ENCODE data around the gene DLGAP1. TPM values are rescaled to one million over a fixed set of nuclear protein-coding genes. Genes with fewer than 3 reads are reported as not detected.

DLGAP1 gene
- total RNA-seq, 1 experiment from 2014 or later = 23.2 TPM

DNA sequence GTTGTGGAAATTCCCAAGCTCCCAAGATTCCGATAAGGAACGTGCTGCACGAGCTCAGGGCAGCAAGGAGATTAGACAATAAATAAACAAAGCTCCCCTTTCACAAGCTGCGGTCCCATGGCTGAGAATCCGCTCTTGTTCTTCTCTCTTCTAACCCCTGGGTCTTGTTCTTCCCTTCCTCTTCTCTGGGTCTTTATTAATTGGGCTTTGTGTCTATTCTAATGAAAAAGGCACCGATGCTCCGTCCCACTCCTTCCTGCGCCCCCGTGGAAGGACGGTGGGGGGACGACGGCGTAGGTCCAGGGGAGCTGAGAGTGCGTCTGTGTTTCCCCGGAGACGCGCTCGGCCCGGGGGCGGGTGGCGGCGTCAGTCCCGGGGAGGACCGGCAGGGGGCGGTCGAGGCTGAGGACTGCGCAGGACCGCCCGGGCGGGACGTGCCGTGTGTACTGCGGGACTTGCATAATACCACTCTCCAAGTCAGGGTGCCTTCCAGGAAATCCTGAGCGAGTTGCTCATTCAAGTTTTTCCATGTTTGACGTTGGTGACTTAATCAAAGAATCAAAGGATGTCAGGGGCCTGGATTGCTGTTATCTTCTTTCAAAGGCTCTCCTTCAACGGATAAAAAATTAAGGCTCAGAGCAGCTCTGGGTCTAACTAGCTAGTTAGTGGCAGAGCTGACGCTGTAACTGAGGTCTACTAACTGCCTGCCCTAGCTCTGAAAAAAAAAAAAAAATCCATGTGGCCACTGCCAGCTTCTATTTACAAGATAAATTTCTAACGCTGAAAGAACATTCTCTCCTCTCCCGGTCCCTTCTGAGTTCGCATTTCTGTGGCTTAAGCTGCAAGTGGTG is 683.8 kb downstream of the DLGAP1 start:
- H3K9ac ChIP-seq (ENCODE audit: extremely low read depth, insufficient read length, low read length) = no peak overlapping the region
- H3K4me2 ChIP-seq (ENCODE audit: insufficient read depth, insufficient read length, low read length) = peak overlapping the region; percentile 77
- H2AFZ ChIP-seq (ENCODE audit: low read length) = peak overlapping the region; percentile 63
- no peak overlapping the region for H2BK120ac ChIP-seq (ENCODE audit: low read depth, low read length, poor library complexity, severe bottlenecking)
- peak; percentile 88 for DNase-seq
- H2BK20ac ChIP-seq (ENCODE audit: low read depth, low read length, poor library complexity, severe bottlenecking) = no peak overlapping the region
- no peak overlapping the region for H4K8ac ChIP-seq (replicated peaks; ENCODE audit: insufficient read length, low read depth, low read length)
- peaks cover 3% of the 10 kb centered on the region; the same call in 1 of the 2 replicates for H3K27me3 ChIP-seq (ENCODE audit: insufficient read depth, low read length)
- H3K23me2 ChIP-seq (ENCODE audit: insufficient read length, low read depth, low read length, poor library complexity, severe bottlenecking) = peaks cover 3% of the 10 kb centered on the region
- H4K91ac ChIP-seq (ENCODE audit: insufficient read length, low read depth, low read length) = no peak overlapping the region
- H3K79me2 ChIP-seq (ENCODE audit: insufficient read depth, low read length) = peaks cover 2% of the 10 kb centered on the region; the same call in 1 of the 2 replicates
- no peaks in the 10 kb centered on the region for H4K20me1 ChIP-seq (ENCODE audit: control insufficient read depth, insufficient read depth, insufficient read length)
- no peak overlapping the region for H3K56ac ChIP-seq (ENCODE audit: insufficient read length, low read depth, low read length)
- Mint-ChIP-seq H3K27ac (peak overlapping the region in 1 of 3 experiments; percentile 87; a peak in 2 of 7 replicates), H3K9me3 (peaks cover 3 to 10% of the 10 kb centered on the region in 2 experiments), H3K4me1 (peaks cover 36 to 37% of the 10 kb centered on the region in 2 experiments), H3K27me3 (ENCODE audit: low read depth) (peaks cover 11% of the 10 kb centered on the region), H3K4me3 (peak overlapping the region; percentile 75 to 81), H3K36me3 (ENCODE audit: insufficient read depth in 1 of 3, low read depth in 3 of 3) (peaks cover 4 to 6% (median 5%) of the 10 kb centered on the region in 3 experiments)
- no peak overlapping the region for H3K18ac ChIP-seq (ENCODE audit: insufficient read length, low read depth, low read length)
- no peaks in the 10 kb centered on the region for H3K79me1 ChIP-seq (ENCODE audit: insufficient read depth, low read depth, low read length, poor library complexity, severe bottlenecking)
- no peak overlapping the region for H4K5ac ChIP-seq (ENCODE audit: insufficient read length, low read depth, low read length)
- H3K14ac ChIP-seq (ENCODE audit: insufficient read depth, low read length) = no peak overlapping the region; the same call in 1 of the 2 replicates
- H3K23ac ChIP-seq (ENCODE audit: insufficient read length, low read depth, low read length) = no peak overlapping the region
- TF ChIP-seq, protein P1, sequence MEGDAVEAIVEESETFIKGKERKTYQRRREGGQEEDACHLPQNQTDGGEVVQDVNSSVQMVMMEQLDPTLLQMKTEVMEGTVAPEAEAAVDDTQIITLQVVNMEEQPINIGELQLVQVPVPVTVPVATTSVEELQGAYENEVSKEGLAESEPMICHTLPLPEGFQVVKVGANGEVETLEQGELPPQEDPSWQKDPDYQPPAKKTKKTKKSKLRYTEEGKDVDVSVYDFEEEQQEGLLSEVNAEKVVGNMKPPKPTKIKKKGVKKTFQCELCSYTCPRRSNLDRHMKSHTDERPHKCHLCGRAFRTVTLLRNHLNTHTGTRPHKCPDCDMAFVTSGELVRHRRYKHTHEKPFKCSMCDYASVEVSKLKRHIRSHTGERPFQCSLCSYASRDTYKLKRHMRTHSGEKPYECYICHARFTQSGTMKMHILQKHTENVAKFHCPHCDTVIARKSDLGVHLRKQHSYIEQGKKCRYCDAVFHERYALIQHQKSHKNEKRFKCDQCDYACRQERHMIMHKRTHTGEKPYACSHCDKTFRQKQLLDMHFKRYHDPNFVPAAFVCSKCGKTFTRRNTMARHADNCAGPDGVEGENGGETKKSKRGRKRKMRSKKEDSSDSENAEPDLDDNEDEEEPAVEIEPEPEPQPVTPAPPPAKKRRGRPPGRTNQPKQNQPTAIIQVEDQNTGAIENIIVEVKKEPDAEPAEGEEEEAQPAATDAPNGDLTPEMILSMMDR (conservative IDR thresholded peaks at IDR 0.05) = peak; percentile 98
- no peak overlapping the region for H2BK12ac ChIP-seq (ENCODE audit: insufficient read length, low read depth, low read length)
- whole genome bisulfite sequencing (ENCODE audit: extremely low coverage, insufficient read length, low lambda C conversion rate) = no CpG with 5 or more reads among the region's 40 CpGs
- H3K9me3 ChIP-seq (ENCODE audit: control insufficient read depth, low read depth, low read length) = no peaks in the 10 kb centered on the region
- H2BK5ac ChIP-seq (ENCODE audit: insufficient read length, low read length) = no peak overlapping the region
- no peak overlapping the region for H2BK15ac ChIP-seq (ENCODE audit: low read depth, low read length)
- no peak overlapping the region for H3K27ac ChIP-seq (ENCODE audit: insufficient read length, low read depth, low read length)
- no peak overlapping the region for H2AK5ac ChIP-seq (ENCODE audit: insufficient read length, low read length)
- no peak overlapping the region for H3T11ph ChIP-seq (ENCODE audit: low read length)
- H3K4me1 ChIP-seq (ENCODE audit: insufficient read depth, low read length) = peaks cover 2% of the 10 kb centered on the region; the same call in 1 of the 2 replicates
- H3K4ac ChIP-seq (ENCODE audit: low read depth, low read length) = no peak overlapping the region
